Measurements from ENCODE around the gene STXBP5.

Gene STXBP5

DNA sequence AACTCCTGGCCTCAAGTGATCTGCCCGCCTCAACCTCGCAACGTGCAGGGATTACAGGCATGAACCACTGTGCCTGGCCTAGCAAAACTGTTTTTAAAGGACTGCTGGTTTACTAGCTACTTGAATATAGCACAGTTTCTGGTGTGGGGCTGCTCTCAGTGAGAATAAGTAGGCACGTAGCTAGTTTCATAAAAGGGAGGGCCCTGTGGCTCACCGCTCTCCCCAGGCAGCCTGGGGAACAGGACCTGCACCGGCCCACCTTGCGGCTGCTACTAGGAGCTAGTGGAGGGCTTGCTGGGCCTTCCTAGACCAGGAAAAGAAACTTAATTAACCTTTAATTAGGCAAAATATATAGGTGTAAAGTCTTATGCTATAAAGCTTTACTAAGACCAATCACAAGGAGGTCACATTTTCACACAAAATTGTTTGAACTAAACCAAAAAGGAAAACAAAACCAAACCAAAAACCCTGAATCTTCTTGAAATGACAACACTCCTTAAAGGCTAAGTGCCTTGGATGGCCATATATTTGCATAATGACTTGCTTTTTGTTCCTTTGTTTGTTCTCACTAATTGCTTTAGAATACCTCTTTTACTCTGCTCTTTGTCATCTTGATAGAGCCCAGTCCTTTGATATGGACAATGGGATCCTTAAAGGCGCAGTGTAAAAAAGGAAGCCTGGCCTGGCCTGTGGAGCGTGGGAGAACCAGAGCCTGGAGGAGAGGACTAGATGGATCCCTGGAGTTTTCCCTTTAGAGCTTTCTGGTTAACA lies 234.7 kb downstream of the STXBP5 start:
- DNase-seq (ENCODE audit: low read depth) = no peak
